Right renal pelvis (tissue), 4 donors: ENCODE measurements around the gene RASSF6. TPM values are rescaled to one million over a fixed set of nuclear protein-coding genes. Genes with fewer than 3 reads are reported as not detected.
A peak's percentile ranks its signal among the peaks of the same experiment; 100 is the strongest.
"Not testable (repeated sequence)": the region's sequence is repeated elsewhere in the genome, so short reads cannot be mapped to it uniquely, and the experiment has no call there.

Experiments
- DNase-seq, 4 donors: peaks; one replicate each; pipeline ENCODE4 v3.0.0-alpha.2; 2013; ENCODE audit warnings: low read depth in 4 of 4, low spot score in 3 of 4, missing footprints in 1 of 4
- polyA plus RNA-seq, 4 donors: library from polyadenylated mRNA; unstranded; fragments of 120-200 nt; gene quantifications; one replicate each; pipeline ENCODE4 v1.2.1, GENCODE V29; 2013; ENCODE audit not compliant: insufficient read length in 4 of 4

RASSF6 gene
- 1 to 10 TPM; 6.7 to 9.0 (median 7.3) TPM for polyA plus RNA-seq

- DNase-seq = peak; percentile 44 to 67 (median 52)
Measured at GRCh38 chr4:73620115-73620792, at the start of gene RASSF6. Gene RASSF6 (minus strand): TSS chr4:73620436. CDS start chr4:73611795, 8,641 bp downstream.

- no peak for DNase-seq
Measured at GRCh38 chr4:73669410-73670183, 49.4 kb upstream of the RASSF6 start.

- peak in 1 of 4 donors; percentile 36 for DNase-seq
Measured at GRCh38 chr4:73668782-73669201, 48.6 kb upstream of the RASSF6 start.

- DNase-seq = not testable (repeated sequence)
Measured at GRCh38 chr4:73665924-73666323, 45.7 kb upstream of the RASSF6 start.

- no peak for DNase-seq
Measured at GRCh38 chr4:73664470-73664869, 44.2 kb upstream of the RASSF6 start.

GRCh38 chr4:73663576-73663975, 43.3 kb upstream of the RASSF6 start:
- DNase-seq = no peak

GRCh38 chr4:73662709-73663546, 42.7 kb upstream of the RASSF6 start:
- no peak for DNase-seq

- DNase-seq = no peak
Measured at GRCh38 chr4:73661646-73662119, 41.4 kb upstream of the RASSF6 start.

GRCh38 chr4:73660808-73661207, 40.6 kb upstream of the RASSF6 start:
- DNase-seq = no peak

- no peak for DNase-seq
Measured at GRCh38 chr4:73653695-73654106, 33.5 kb upstream of the RASSF6 start.

- DNase-seq = no peak
Measured at GRCh38 chr4:73650250-73650649, 30.0 kb upstream of the RASSF6 start.

GRCh38 chr4:73648478-73648877, 28.2 kb upstream of the RASSF6 start:
- DNase-seq = no peak

GRCh38 chr4:73646117-73646516, 25.9 kb upstream of the RASSF6 start:
- DNase-seq = no peak

- DNase-seq = no peak
Measured at GRCh38 chr4:73631565-73632226, 11.5 kb upstream of the RASSF6 start.

GRCh38 chr4:73628834-73629233, 8.6 kb upstream of the RASSF6 start:
- DNase-seq = not testable (repeated sequence)

- no peak for DNase-seq
Measured at GRCh38 chr4:73621357-73621756, 1.1 kb upstream of the RASSF6 start.

GRCh38 chr4:73619346-73619745, 890 bp downstream of the RASSF6 start:
- no peak for DNase-seq

GRCh38 chr4:73617256-73617655, 3.0 kb downstream of the RASSF6 start:
- DNase-seq = no peak

- no peak for DNase-seq
Measured at GRCh38 chr4:73615613-73616012, 4.6 kb downstream of the RASSF6 start.

GRCh38 chr4:73614311-73614867, 5.8 kb downstream of the RASSF6 start:
- DNase-seq = no peak
